Breast epithelium (tissue), 4 donors: ENCODE measurements around the gene DCUN1D4. TPM values are rescaled to one million over a fixed set of nuclear protein-coding genes. Genes with fewer than 3 reads are reported as not detected.

Experiments used
- DNase-seq, 2 donors: peaks; one replicate each; pipeline ENCODE4 v3.0.0-alpha.2; 2019; ENCODE audit warnings: low spot score in 2 of 2
- H3K27ac ChIP-seq, 2 donors: fragments of 200-600 bp; sonication (generic) in 1 of 2; one replicate each; pipeline ENCODE4 v1.5.1; 2016 to 2019; ENCODE audit warnings: mild to moderate bottlenecking in 1 of 2
- H3K27me3 ChIP-seq, 2 donors: fragments of 200-600 bp; sonication (generic) in 1 of 2; one replicate each; pipeline versions ENCODE4 v1.5.1 to v1.6.0; 2017 to 2019; ENCODE audit warnings: control low read depth in 1 of 2, mild to moderate bottlenecking in 1 of 2
- H3K36me3 ChIP-seq: fragments of 200-600 bp; one replicate; pipeline ENCODE4 v1.5.1; 2019
- H3K4me1 ChIP-seq, 2 donors: fragments of 200-600 bp; sonication (generic); one replicate each; pipeline ENCODE4 v1.5.1; 2016 to 2019; ENCODE audit warnings: control low read depth in 1 of 2
- H3K4me3 ChIP-seq, 3 donors: fragments of 200-600 bp; sonication (generic); 1 replicate in 2 of 3; 2 replicates in 1 of 3; pipeline ENCODE4 v1.5.1; 2016 to 2019; ENCODE audit warnings: mild to moderate bottlenecking in 3 of 3, moderate library complexity in 2 of 3
- H3K9me3 ChIP-seq, 2 donors: fragments of 200-600 bp; sonication (generic) in 1 of 2; one replicate each; pipeline ENCODE4 v1.5.1; 2016 to 2019; ENCODE audit warnings: control low read depth in 1 of 2
- CTCF ChIP-seq, 3 donors: fragments of 450-650 bp; IDR thresholded peaks; one replicate each; pipeline ENCODE4 v1.5.1; 2016 to 2017; ENCODE audit warnings: antibody characterized with exemption in 3 of 3, mild to moderate bottlenecking in 3 of 3, moderate library complexity in 3 of 3
- POLR2A ChIP-seq: fragments of 450-650 bp; IDR thresholded peaks from one replicate; pipeline ENCODE4 v1.6.1; 2016; ENCODE audit warnings: antibody characterized with exemption, mild to moderate bottlenecking, moderate library complexity
- POLR2AphosphoS5 ChIP-seq, 3 donors: sonication (generic); formaldehyde crosslinking; IDR thresholded peaks; one replicate each; pipeline ENCODE4 v1.6.1; 2017; ENCODE audit warnings: antibody characterized with exemption in 3 of 3
- intact Hi-C: fragments of 100-400 bp; cut with DNase I; formaldehyde crosslinking; loops from one replicate; pipeline ENCODE4 v1.15.1; 2023; ENCODE audit warnings: low total_unique reads
- total RNA-seq, 3 donors: library from RNA; depleted of rRNA; stranded (reverse); fragments of >200 nt; gene quantifications; one replicate each; pipeline ENCODE4 v1.1.0, GENCODE V29; 2016

The DCUN1D4 gene
- total RNA-seq, 3 donors from 2014 or later: 47.2 to 68.8 (median 57.4) TPM

GRCh38 chr4:51845055-51845426 lies 2.1 kb downstream of the DCUN1D4 start:
- DNase-seq: no peak
- Histone ChIP-seq H3K9me3 (no peaks in the 10 kb centered on the region), H3K27me3 (no peaks in the 10 kb centered on the region), H3K27ac (peak overlapping the region; percentile 93 to 98), H3K36me3 (no peaks in the 10 kb centered on the region), H3K4me3 (peak overlapping the region; percentile 82 to 95 (median 93)), H3K4me1 (no peaks in the 10 kb centered on the region)
- TF ChIP-seq POLR2AphosphoS5 (IDR thresholded peaks at IDR 0.05) (no peak), CTCF (IDR thresholded peaks at IDR 0.05) (no peak), POLR2A (no peak)
- intact Hi-C loops: no loop called here

- H3K9me3 ChIP-seq: no peaks in the 10 kb centered on the region
- intact Hi-C loops: no loop called here
Observed at GRCh38 chr4:51845711-51846110, 2.8 kb downstream of the DCUN1D4 start.

DNA sequence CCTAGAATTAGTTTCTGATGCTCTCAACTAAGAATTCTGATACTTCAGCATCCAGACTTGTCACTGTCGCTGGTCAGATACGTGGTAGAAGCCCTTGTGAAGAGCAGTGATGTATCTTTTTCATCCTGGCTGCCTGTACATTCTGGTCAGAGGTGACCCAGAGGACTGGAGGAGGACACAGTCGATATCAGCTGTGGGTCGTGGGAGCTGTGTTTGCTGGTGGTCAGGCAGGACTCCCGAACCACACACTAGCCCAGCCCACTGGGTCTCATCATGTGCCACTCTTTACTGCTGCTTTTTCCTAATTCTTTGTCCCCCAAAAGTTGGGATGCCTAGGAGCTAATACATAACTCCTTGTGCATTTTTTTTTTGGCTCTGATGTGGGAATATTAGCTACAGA lies 6.5 kb downstream of the DCUN1D4 start:
- Histone ChIP-seq H3K27me3 (no peaks in the 10 kb centered on the region), H3K4me3 (no peak overlapping the region), H3K27ac (no peak overlapping the region), H3K9me3 (no peaks in the 10 kb centered on the region), H3K4me1 (peaks cover 0 to 8% of the 10 kb centered on the region in 2 donors), H3K36me3 (no peaks in the 10 kb centered on the region)
- DNase-seq: no peak
- intact Hi-C loops: no loop called here
- TF ChIP-seq POLR2A (no peak), POLR2AphosphoS5 (IDR thresholded peaks at IDR 0.05) (no peak), CTCF (IDR thresholded peaks at IDR 0.05) (no peak)

More at GRCh38 chr4:51845711-51846110, 2.8 kb downstream of the DCUN1D4 start:
- no peak overlapping the region for H3K27ac ChIP-seq
- no peak overlapping the region for H3K4me3 ChIP-seq
- TF ChIP-seq POLR2A (no peak), CTCF (IDR thresholded peaks at IDR 0.05) (no peak), POLR2AphosphoS5 (IDR thresholded peaks at IDR 0.05) (no peak)
- H3K36me3 ChIP-seq: no peaks in the 10 kb centered on the region
- no peaks in the 10 kb centered on the region for H3K4me1 ChIP-seq
- no peaks in the 10 kb centered on the region for H3K27me3 ChIP-seq
- DNase-seq: no peak

GRCh38 chr4:51850294-51850693 lies 7.3 kb downstream of the DCUN1D4 start:
- Histone ChIP-seq H3K36me3 (no peaks in the 10 kb centered on the region), H3K4me1 (peaks cover 0 to 8% of the 10 kb centered on the region in 2 donors), H3K27ac (no peak overlapping the region), H3K4me3 (no peak overlapping the region), H3K27me3 (no peaks in the 10 kb centered on the region), H3K9me3 (no peaks in the 10 kb centered on the region)
- no peak for DNase-seq
- intact Hi-C loops: no loop called here
- no peak for TF ChIP-seq POLR2A
- no peak for TF ChIP-seq CTCF (IDR thresholded peaks at IDR 0.05)
- no peak for TF ChIP-seq POLR2AphosphoS5 (IDR thresholded peaks at IDR 0.05)

DNA sequence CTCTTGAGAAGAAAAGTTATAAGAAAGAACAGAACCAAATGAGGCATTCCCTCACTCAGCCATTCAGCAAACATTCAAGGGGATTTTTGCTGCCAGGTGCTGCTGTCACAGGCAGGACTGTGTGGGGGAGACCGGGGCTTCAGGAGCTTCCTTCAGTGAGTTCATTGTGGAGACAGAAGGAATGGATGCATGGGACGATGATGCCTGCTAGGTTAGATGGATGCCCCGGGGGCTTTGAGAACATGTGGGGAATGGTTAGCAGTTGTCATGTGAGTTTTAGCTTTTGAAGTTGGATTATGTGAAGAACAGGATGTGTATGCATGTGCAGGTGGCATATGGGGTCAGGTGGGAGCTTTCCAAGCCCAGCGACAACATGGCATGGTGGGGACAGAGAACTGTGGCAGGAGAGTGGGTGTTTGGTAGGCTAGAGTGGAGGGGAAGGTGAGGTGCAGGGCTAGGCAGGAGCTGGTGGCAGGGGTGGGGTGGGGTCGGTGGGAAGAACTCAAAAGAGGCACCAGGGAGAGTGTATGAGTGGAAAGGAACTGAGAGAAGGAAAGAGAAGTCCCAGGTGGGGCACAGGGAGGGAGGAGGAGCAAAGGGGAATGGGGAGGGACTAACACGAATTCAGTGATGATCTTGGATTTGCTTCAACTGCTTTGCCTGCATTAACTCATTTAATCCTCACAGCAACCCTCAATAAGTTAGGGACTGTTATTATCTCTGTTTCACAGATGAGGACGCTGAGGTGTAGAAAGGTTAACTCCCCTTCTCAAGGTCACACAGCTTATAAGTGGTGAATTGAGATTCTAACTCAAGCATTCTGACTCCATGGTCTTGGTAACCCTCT lies 8.4 kb downstream of the DCUN1D4 start:
- no peak for DNase-seq
- Histone ChIP-seq H3K4me1 (peaks cover 0 to 8% of the 10 kb centered on the region in 2 donors), H3K27ac (peak overlapping the region in 1 of 2 donors; percentile 29), H3K4me3 (no peak overlapping the region), H3K27me3 (no peaks in the 10 kb centered on the region), H3K36me3 (no peaks in the 10 kb centered on the region), H3K9me3 (no peaks in the 10 kb centered on the region)
- TF ChIP-seq POLR2A (no peak), POLR2AphosphoS5 (IDR thresholded peaks at IDR 0.05) (no peak), CTCF (IDR thresholded peaks at IDR 0.05) (no peak)
- intact Hi-C loops: no loop called here
